Stimulated activated naive CD4-positive, alpha-beta T cell (primary cell): ENCODE measurements around the gene CLN3.
"Not testable (repeated sequence)": the region's sequence is repeated elsewhere in the genome, so short reads cannot be mapped to it uniquely, and the experiment has no call there.

Experiments
- DNase-seq, 6 experiments: peaks; one replicate each; lab custom pipeline; 2025; lab: John Stamatoyannopoulos, UW

CLN3 gene

GRCh38 chr16:28491970-28492474, at the start of gene CLN3:
CLN3 (minus strand) TSS chr16:28492074; CDS start chr16:28491759, 315 bp downstream.
- DNase-seq = peak; percentile 77 to 98 (median 90)

DNA sequence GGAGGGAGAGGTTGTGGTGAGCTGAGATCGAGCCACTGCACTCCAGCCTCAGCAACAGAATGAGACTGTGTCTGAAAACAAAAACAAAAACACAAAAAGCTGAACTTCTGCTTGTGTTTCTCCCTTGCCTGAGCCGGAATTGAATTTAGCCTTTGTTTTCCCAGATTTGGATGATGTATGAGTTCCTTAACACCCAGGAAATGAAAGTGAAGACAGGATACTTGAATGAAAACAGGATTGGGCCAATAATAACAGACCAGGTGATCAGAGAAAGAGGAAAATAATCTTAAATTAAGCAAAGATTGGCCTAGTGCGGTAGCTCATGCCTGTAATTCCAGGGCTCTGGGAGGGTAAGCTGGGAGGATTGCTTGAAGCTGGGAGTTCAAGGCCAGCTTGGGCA, 48.5 kb upstream of the CLN3 start:
- no peak for DNase-seq

DNA sequence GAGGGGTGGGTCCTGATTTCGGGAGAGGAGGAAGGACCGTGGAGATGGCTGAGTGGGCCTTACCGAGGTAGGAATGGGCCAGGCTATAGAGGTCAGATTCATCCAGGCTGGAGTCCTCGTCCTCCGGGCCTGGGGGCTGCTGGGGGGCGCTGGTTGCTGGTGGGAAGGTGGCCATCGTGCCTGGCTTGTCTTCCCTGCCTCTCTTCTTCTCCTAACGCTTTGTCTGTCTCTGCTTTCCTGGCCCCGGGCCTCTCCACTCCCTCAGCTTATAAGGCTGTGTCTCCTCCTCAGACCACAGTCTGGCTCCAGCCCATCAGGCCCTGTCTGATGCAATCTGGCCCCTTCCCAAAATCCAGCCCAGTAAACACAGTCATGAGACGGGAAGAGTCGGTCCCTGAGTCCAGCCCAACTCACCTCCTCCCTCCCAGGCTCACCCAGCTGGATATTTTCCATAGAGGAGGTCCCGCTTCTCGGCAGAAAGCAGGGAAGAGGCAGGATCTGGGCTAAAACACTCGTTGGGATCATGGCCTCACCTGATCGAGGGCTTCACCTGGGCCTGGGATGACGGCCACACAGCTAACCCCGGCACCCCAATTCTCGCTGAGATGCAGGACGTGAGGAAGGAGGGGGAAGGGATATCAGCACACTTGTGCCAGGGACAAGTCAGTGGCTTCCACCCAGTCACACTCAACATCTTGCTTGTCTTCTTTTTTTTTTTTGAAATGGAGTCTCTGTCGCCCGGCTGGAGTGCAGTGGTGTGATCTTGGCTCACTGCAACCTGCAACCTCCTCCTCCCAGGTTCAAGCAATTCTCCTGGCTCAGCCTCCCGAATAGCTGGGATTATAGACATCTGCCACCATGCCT, 47.1 kb upstream of the CLN3 start, which contains the start of gene NUPR1:
TSS of gene NUPR1 (minus strand) at position 242 of the 864 bp plus-strand sequence. CDS start at position 175, 67 bp downstream.
- DNase-seq = no peak

- DNase-seq = no peak
These were observed 46.3 kb upstream of the CLN3 start for GRCh38 chr16:28537964-28538732.

- no peak for DNase-seq
These were observed 45.2 kb upstream of the CLN3 start for GRCh38 chr16:28537076-28537475.

DNA sequence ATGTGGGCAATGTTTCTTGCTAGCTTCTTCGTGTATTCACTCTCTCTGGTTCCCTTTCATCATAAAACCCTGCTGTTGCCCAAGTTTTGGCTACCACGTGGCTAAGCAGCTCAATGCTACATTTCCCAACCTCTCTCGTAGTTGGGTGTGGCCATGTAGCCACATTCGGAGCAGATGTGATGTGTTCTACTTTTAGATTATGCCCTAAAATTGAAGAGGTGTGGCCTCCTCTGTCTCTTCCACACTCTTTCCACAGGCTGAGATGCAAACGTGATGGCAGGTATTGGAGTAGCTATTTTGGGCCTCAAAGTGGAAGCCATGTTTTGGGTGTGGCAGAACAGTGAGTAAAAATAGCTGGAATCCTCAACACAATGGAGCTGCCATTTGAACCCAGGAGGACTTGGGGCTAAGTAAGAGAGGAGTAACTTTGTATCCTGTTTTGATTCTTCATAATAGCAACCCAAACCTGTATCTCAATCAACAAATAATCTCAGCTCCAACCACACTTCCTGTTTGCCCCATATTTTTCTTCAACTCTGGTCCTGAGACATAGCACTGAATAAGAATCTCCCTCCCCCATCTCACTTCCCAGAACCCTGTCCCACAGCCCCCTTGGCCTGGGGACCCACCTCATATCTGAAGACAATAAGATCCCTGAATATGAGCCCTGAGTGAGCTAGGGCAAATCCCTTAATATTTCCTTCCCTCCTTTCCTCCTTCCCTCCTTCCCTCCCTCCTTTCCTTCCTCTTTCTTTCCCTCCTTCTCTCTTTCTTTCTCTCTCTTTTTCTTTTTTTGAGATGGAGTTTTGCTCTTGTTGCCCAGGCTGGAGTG, 42.9 kb upstream of the CLN3 start:
- DNase-seq = peak in 3 of 6 experiments; percentile 32 to 50 (median 42)

DNA sequence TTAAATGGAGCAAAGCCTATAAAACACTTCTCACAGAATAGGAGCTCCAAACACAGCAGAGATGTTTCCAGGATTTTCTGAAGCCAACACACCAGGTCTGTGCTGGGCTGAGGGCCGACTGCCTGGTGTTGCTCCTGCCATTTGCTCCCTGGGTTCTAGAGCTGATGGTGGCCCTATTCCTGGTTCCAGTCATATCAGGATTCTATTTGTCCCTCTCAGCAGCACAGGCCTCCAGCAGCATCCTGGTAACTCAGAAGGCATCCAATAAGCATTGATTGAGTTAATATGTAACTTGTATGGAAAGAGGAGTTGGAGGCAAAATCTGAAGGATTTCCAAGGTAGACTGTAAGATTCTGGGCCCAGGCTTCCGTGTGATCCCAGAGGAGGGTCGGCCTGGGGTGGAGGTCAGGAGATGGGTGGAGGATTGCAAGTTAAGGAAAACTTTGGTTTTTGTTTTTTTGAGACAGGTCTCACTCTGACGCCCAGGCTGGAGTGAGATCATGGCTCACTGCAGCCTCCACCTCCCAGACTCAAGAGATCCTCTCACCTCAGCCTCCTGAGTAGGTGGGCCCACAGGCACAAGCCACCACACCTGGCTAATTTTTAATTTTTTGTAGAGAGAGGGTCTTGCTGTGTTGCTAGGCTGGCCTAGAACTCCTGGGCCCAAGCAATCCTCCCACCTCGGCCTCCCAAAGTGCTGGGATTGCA, 41.2 kb upstream of the CLN3 start:
- no peak for DNase-seq

DNA sequence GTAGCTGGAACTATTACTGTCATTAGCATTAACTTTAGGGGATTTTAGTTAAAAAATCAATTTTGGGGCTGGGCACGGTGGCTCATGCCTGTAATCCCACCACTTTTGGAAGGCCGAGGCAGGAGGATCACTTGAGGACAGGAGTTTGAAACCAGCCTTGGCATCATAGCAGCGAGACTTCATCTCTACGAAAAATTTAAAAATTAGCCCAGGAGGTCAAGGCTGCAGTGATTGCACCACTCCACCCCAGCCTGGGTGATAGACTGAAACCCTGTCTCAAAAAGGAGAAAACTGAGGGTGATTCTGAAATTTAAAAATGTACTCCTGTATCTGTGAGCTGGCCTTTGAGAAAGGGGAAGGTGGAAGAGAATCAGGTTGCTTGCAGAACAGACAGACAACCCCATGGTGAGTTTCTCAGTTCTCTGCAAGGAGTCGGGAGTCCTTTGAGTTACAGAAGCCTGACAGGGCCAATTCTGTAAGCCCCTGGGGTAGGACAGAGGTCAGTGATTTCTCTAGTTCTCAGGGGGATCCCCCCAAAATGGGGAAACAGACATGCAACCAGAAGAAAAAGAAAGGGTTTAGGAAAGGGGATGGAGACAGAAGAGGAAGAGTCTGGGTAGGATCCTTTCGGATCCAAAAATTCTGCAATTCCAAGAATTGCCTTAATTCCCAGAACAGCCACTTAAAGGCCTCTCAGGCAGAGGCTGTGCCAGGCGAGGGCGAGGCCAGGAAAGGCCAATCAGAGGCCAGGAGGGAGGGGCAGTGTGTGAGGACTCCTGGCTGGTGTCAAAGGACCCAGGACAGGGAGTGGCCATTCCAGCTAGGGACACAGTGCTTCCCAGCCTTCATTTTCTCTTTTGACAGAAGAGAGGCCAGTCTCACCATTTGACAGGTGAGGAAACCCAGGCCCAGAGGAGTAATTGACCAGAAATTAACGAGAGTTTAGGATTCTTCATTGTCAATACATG, 40.2 kb upstream of the CLN3 start:
- no peak for DNase-seq

DNA sequence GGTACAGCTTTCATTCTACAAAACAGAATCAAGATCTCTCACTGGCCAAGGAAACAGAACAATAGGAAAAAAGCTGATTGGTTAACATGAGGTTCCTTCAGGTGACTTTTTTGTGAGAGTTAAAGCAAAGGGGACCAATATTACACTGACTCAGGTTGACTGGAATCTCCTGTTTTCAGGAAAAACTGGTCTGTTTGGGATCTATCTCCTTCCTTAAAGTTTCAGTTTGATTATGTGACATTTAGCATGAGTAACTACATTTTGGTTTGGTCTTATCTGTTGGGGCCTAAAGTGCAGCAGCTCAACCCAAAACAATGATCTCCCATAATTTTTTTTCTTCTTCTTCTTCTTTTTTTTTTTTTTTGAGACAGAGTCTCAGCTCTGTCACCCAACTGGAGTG, 37.2 kb upstream of the CLN3 start:
- DNase-seq = no peak

- DNase-seq = no peak
These were observed 36.6 kb upstream of the CLN3 start for GRCh38 chr16:28528463-28528867.

- no peak for DNase-seq
These were observed 36.1 kb upstream of the CLN3 start for GRCh38 chr16:28527985-28528384.

DNA sequence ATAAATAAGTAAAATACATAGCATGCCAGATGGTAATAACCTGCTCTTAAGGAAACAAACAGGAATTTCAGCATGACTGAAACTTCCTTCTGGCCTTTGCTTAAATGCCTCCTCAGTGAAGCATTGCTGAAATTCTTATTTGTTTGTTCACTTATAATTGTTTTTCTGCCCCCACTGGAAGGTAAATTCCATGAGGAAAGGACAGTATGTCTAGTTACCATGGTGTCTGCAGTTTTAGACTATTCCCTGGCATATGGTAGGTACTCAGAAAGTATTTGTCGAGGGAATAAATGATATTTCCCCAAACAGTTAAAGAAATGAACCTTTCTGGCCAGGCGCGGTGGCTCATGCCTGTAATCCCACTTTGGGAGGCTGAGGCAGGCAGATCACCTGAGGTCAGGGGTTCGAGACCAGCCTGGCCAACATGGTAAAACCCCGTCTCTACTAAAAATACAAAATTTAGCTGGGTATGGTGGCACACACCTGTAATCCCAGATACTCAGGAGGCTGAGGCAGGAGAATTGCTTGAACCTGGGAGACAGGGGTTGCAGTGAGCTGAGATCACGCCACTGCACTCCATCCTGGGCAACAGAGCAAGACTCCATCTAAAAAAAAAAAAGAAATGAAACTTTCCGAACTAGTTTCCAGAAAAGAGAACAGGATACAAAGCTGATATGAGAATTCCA, 35.4 kb upstream of the CLN3 start:
- not testable (repeated sequence) for DNase-seq

DNA sequence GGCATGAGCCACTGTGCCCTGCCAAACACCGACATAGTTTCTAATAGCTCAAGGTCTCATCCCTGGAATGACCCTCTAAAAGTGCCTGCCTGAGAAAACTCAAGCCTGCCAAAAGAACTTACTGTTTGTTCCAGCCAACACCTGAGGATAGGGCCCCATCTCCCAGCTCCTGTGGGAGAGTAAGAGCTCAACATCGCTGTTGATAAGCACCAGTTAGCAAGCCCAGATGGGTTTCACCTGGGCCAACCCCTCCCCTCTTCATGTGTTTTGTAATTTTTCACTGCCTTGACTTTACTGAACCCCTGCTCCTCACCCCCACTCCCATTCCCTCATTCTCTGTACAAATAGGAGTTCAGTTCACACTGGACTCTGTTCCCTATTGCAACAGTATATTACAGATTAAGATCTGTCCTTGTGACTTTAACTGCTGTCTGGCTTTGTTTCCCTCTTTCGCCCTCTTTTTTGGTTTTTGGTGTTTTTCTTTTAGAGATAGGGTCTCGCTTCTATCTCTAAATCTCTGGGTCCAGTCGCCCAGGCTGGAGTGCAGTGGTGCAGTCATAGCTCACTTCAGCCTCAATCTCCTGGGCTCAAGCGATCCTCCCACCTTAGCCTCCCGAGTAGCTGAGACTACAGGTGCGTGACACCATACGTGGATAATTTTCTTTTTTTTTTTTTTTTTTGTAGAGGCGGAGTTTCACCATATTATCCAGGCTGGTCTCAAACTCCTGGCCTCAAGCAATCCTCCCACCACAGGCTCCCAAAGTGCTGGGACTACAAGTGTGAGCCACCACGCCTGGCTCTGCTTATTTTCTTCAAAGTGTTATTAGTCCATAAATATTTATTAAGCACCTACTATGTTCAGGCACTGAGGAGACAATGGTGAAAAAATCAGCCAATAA, 34.6 kb upstream of the CLN3 start:
- no peak for DNase-seq

DNA sequence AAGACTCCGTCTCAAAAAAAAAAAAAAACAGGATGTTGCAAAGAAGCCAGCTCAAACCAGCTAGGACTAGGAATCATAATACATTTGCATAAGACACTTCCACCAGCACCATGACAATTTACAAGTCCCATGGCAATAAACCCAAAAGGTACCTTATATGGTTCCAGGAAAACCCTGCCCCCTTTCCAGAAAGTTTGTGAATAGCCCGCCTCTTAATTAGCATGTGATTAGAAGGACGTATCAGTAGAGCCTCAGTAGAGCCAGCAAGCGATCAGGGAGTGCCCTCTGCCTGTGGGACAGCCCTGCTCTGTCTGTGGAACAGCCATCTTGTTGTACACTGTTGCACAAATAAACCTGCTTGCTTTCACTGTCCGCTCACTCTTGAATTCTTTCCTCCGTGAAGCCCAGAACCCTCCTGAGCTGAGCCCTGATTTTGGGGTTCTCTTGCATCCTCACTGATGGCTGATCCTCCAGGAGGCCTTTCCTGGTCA, 32.9 kb upstream of the CLN3 start:
- peak in 3 of 6 experiments; percentile 2 to 32 (median 19) for DNase-seq

DNA sequence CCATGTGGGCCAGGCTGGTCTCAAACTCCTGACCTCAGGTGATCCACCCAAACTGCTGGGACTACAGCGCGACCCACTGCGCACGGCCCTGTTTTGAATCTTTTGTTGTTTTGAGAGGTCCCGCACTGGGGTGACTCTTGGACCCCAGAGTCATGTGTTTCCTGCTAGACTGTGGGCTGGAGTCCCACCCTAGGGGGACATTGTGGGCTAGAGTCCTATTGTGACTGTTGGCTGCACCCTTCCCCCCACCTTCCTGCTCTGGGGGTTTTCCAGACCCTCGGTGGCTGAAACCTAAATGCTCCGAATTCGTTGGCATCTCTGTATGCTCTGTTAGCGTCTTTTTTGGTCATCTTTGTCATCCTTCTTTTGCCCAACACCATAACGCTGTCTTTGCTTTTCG, 30.9 kb upstream of the CLN3 start:
- DNase-seq = no peak

DNA sequence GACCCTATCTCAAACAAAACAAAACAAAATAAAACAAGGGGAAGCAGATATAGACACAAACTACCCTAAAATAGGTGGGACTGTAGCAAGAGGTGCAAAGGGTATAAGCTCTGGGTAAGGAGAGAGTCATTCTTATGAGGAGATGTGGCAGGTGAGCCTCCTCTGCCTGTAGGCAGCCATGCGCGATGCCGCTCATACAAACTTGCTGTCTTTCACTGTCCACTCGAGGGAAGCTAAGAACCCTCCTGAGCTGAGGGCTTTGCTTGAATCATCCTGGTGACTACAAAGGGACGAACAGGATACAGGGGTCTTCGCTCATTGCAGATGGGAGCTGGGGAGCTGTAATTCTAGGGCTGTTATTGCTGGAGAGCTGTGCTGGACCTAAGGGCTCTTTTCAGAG, 29.6 kb upstream of the CLN3 start:
- DNase-seq = no peak

- DNase-seq = no peak
These were observed 28.8 kb upstream of the CLN3 start for GRCh38 chr16:28520672-28521071.

DNA sequence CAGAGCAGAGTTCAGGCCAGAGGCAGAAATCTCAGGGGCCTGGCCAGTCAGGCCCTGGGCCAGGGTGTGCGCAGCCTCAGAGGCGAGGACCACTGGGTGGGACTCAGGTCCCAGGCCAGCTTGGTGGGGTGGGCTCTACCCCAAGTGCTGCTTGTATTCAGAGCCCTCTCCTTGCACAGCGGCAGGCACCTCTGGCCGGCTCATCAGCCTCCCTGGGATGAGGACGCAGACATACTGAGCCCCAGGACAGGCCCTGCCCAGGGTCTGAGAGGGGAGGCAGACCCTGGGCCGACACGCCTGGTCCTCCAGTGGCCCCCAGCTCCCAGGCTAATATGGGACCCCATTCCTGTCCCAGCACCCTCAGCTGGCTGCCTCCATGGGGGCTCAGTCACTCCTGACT, 22.4 kb upstream of the CLN3 start:
- DNase-seq = no peak
